22Rv1 (cell line): ENCODE measurements around the gene FGD6.
"Not testable (repeated sequence)": the region's sequence is repeated elsewhere in the genome, so short reads cannot be mapped to it uniquely, and the experiment has no call there.

ENCODE experiments used
- H3K27ac ChIP-seq: fragments of 450-650 bp; 2 replicates; pipeline ENCODE4 v1.5.1; 2017
- ZFX ChIP-seq: fragments of 450-650 bp; IDR thresholded peaks from 2 replicates; pipeline ENCODE4 v1.6.1; 2017; ENCODE audit warnings: antibody characterized with exemption, borderline replicate concordance
- TF ChIP-seq, protein P1 (sequence below): fragments of 450-650 bp; IDR thresholded peaks from 2 replicates; pipeline ENCODE4 v1.5.1; 2017; ENCODE audit warnings: mild to moderate bottlenecking

FGD6 gene

DNA sequence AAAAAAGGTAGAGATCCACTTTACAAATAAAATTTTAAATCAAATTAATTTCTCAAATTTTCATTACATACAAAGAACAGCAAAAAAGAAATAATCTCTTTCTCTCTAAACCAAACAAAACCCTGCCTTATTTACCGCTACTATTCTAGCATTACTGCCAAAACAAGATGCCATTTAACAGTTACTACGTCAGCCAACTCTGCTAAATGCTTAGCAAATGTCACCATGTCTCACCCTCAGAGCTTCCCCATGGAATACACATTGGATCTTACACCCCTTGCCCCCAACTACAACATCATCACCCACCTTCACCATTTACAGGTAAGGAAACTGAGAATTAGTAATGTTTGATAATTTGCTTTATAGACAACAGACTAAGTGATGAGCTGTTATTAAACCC lies 120.9 kb downstream of the FGD6 start:
- TF ChIP-seq, protein P1, sequence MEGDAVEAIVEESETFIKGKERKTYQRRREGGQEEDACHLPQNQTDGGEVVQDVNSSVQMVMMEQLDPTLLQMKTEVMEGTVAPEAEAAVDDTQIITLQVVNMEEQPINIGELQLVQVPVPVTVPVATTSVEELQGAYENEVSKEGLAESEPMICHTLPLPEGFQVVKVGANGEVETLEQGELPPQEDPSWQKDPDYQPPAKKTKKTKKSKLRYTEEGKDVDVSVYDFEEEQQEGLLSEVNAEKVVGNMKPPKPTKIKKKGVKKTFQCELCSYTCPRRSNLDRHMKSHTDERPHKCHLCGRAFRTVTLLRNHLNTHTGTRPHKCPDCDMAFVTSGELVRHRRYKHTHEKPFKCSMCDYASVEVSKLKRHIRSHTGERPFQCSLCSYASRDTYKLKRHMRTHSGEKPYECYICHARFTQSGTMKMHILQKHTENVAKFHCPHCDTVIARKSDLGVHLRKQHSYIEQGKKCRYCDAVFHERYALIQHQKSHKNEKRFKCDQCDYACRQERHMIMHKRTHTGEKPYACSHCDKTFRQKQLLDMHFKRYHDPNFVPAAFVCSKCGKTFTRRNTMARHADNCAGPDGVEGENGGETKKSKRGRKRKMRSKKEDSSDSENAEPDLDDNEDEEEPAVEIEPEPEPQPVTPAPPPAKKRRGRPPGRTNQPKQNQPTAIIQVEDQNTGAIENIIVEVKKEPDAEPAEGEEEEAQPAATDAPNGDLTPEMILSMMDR, result no peak
- TF ChIP-seq ZFX, result no peak
- peak overlapping the region; percentile 53 for H3K27ac ChIP-seq

DNA sequence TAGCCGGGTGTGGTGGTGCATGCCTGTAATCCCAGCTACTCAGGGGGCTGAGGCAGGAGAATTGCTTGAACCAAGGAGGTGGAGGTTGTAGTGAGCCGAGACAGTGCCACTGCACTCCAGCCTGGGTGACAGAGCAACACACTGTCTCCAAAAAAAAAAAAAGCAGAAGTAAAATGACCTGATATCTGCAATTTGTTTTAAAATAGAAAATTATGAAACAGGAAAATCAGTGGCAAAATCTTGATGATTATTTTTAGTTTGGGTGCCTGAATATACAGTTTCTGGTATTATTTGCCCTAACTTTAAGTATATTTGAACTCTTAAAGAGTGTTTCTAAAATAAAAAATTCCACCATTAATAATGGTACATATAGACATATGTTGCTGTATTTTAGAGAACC lies 121.4 kb downstream of the FGD6 start:
- not testable (repeated sequence) for H3K27ac ChIP-seq

DNA sequence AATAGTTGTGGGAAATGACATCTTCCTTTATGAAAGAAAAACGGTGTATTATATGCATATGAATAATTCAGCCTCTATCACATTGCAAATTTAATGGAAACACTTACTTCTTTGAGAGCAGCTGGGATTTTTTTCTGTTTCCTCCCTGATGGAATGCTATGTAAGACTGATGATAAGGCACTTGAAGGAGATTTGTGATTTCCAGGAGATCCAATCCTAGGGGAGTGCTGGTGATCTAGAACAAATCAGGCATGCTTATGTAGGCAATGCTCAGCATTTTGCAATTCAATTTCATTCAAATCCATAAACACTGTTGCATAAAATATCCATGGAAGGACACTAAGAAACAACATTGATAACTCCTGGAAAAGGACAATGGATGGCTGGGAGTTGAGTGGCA lies 127.8 kb downstream of the FGD6 start:
- H3K27ac ChIP-seq, result no peak overlapping the region
- no peak for TF ChIP-seq ZFX
- TF ChIP-seq, protein P1, result no peak

DNA sequence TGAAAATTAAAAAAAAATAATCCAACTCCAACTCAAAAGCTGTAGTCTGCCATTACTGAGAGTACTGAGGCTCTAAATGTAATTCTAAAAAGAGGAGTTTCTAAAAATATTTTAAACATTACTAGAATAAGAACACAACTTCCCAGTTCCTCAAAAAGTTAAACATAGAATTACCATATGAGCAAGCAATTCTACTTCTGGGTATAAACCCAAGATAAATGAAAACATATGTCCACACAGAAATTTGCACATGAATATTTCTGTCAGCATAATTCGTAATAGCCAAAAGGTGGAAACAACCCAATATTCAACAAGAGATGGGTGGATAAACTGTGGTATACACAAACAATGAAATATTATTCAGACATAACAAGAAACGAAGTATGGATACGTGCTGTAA lies 128.9 kb downstream of the FGD6 start:
- no peak overlapping the region for H3K27ac ChIP-seq
- no peak for TF ChIP-seq ZFX
- TF ChIP-seq, protein P1, result no peak

DNA sequence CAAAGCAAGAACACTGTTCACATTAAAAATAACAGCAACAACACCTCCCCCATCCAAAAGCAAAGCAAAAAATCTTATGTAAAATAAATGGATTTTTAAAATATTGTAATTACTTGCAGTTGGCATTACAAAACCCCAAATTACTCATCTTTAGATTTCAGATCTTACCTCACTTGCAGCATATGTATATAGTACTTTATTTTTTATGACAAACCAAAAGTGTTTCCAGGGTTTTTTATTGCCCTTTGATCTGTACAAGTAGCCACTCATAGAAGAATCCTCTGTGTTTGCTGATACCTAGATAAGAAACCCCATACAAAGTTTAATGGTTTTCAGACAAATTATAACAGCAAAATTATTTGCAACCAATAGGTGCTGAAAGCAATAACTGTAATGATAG lies 131.7 kb downstream of the FGD6 start:
- no peak for TF ChIP-seq ZFX
- TF ChIP-seq, protein P1, result no peak
- no peak overlapping the region for H3K27ac ChIP-seq

DNA sequence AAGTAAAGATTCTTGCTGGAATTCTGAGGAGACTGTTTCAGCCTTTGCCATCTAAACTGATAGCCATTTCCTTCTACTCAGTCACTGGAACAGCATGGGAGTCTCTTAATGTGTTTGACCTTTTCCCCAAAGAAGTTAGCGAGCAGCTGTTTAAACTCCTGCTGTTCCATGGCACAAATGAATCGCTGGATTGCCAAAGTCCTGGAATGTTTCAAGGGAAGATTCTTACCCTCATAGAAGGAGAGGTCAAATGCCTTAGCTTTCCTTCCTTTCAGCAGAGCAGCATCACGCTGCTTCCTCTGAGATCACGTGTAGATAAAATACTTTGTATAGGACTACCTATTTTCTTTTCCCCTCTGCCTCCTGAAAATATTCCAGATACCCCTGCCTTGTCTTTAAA lies 133.3 kb downstream of the FGD6 start:
- TF ChIP-seq, protein P1, result no peak
- TF ChIP-seq ZFX, result no peak
- no peak overlapping the region for H3K27ac ChIP-seq

DNA sequence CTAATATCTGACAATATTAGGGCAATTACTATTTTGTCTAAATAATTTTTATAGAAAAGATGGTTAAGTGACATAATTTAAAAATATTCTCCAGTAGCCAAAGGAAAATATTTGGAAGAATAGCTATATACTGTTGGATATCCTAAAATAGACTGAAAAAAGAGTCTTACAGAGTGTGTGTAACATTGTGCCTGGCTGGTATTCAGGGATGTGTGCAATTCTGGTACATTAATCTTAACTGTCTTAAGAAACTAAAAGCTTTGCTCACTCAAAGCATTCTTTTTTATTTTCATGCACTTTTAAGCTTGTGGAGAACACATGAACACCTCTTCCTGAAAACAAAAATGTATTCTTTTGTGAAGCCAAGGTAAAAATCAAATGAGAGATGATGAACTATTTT lies 133.8 kb downstream of the FGD6 start:
- H3K27ac ChIP-seq, result no peak overlapping the region
- TF ChIP-seq ZFX, result no peak
- TF ChIP-seq, protein P1, result no peak

DNA sequence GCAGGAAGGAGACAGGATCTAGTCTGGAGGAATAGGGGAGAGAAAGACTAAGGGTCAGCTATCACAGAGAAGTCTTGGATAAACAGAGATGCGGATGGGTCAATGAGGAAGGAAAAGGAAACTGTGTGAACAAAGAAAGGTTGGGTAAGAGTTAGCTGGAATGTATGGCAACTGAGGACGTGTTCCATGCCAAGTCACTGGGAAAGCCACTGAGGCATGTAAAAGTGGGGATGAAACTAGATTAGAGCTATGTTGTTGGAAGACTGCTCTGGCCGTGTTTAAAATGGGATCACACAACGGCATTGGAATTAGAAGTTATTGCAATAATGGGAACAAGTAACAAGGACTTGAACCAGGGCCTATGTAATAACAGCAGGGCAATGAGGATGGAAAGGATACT lies 139.9 kb downstream of the FGD6 start:
- TF ChIP-seq ZFX, result no peak
- TF ChIP-seq, protein P1, result no peak
- no peak overlapping the region for H3K27ac ChIP-seq
